Measurements from ENCODE around the gene ATG2B. TPM values are rescaled to one million over a fixed set of nuclear protein-coding genes. Genes with fewer than 3 reads are reported as not detected.

ATG2B gene
- total RNA-seq, 4 donors from 2014 or later: 28.4 to 55.1 (median 40.0) TPM

GRCh38 chr14:96405677-96406076, 42.5 kb upstream of the ATG2B start:
- intact Hi-C loops (cut with DNase I): no loop called here
- no peaks in the 10 kb centered on the region for H3K27me3 ChIP-seq
- H3K27ac ChIP-seq: no peak overlapping the region
- TF ChIP-seq CTCF (IDR thresholded peaks at IDR 0.05) (no peak), POLR2A (IDR thresholded peaks at IDR 0.05) (no peak)
- no peaks in the 10 kb centered on the region for H3K9me3 ChIP-seq
- no peaks in the 10 kb centered on the region for H3K4me1 ChIP-seq
- no peaks in the 10 kb centered on the region for H3K36me3 ChIP-seq
- WGBS, 2 donors: 66 to 84% methylated on average over 1 of the region's 1 CpG
- H3K4me3 ChIP-seq (replicated peaks in 1 of 3): no peak overlapping the region
- DNase-seq: no peak

- H3K36me3 ChIP-seq: no peaks in the 10 kb centered on the region
- WGBS, 2 donors: 78 to 81% methylated on average over 3 of the region's 3 CpGs
- H3K27ac ChIP-seq: no peak overlapping the region
- H3K27me3 ChIP-seq: no peaks in the 10 kb centered on the region
- H3K4me3 ChIP-seq (replicated peaks in 1 of 3): no peak overlapping the region
- H3K9me3 ChIP-seq: no peaks in the 10 kb centered on the region
- DNase-seq: no peak
- TF ChIP-seq CTCF (IDR thresholded peaks at IDR 0.05): no peak
- TF ChIP-seq POLR2A (IDR thresholded peaks at IDR 0.05): no peak
- intact Hi-C loops (cut with DNase I): no loop called here
- no peaks in the 10 kb centered on the region for H3K4me1 ChIP-seq
Measured at GRCh38 chr14:96403409-96403808, 40.3 kb upstream of the ATG2B start.

GRCh38 chr14:96400495-96400894, 37.4 kb upstream of the ATG2B start:
- H3K4me3 ChIP-seq (replicated peaks in 1 of 3): no peak overlapping the region
- 76 to 86% methylated on average over 5 of the region's 5 CpGs for WGBS, 2 donors
- H3K9me3 ChIP-seq: no peaks in the 10 kb centered on the region
- no peaks in the 10 kb centered on the region for H3K36me3 ChIP-seq
- no peak for DNase-seq
- H3K27ac ChIP-seq: no peak overlapping the region
- TF ChIP-seq CTCF (IDR thresholded peaks at IDR 0.05) (no peak), POLR2A (IDR thresholded peaks at IDR 0.05) (no peak)
- intact Hi-C loops (cut with DNase I): no loop called here
- no peaks in the 10 kb centered on the region for H3K4me1 ChIP-seq
- H3K27me3 ChIP-seq: no peaks in the 10 kb centered on the region

GRCh38 chr14:96399405-96399804, 36.3 kb upstream of the ATG2B start:
- TF ChIP-seq POLR2A (IDR thresholded peaks at IDR 0.05): no peak
- no peak for TF ChIP-seq CTCF (IDR thresholded peaks at IDR 0.05)
- Histone ChIP-seq H3K27ac (no peak overlapping the region), H3K36me3 (no peaks in the 10 kb centered on the region), H3K27me3 (no peaks in the 10 kb centered on the region), H3K4me3 (replicated peaks in 1 of 3) (no peak overlapping the region), H3K4me1 (no peaks in the 10 kb centered on the region), H3K9me3 (no peaks in the 10 kb centered on the region)
- no peak for DNase-seq
- intact Hi-C loops (cut with DNase I): no loop called here
- WGBS, 2 donors: 80 to 81% methylated on average over 9 of the region's 9 CpGs

- 78 to 88% methylated on average over 5 of the region's 5 CpGs for WGBS, 2 donors
- no peak for DNase-seq
- no peaks in the 10 kb centered on the region for H3K9me3 ChIP-seq
- no peaks in the 10 kb centered on the region for H3K36me3 ChIP-seq
- H3K27ac ChIP-seq: no peak overlapping the region
- no peak overlapping the region for H3K4me3 ChIP-seq (replicated peaks in 1 of 3)
- no peak for TF ChIP-seq CTCF (IDR thresholded peaks at IDR 0.05)
- TF ChIP-seq POLR2A (IDR thresholded peaks at IDR 0.05): no peak
- no peaks in the 10 kb centered on the region for H3K27me3 ChIP-seq
- no peaks in the 10 kb centered on the region for H3K4me1 ChIP-seq
- intact Hi-C loops (cut with DNase I): no loop called here
Measured at GRCh38 chr14:96398921-96399320, 35.8 kb upstream of the ATG2B start.

Data from thyroid gland (tissue), 4 donors.